Measurements from ENCODE around the gene IGFBPL1. TPM values are rescaled to one million over a fixed set of nuclear protein-coding genes. Genes with fewer than 3 reads are reported as not detected.

The IGFBPL1 gene
- total RNA-seq, 4 donors from 2014 or later: not detected

DNA sequence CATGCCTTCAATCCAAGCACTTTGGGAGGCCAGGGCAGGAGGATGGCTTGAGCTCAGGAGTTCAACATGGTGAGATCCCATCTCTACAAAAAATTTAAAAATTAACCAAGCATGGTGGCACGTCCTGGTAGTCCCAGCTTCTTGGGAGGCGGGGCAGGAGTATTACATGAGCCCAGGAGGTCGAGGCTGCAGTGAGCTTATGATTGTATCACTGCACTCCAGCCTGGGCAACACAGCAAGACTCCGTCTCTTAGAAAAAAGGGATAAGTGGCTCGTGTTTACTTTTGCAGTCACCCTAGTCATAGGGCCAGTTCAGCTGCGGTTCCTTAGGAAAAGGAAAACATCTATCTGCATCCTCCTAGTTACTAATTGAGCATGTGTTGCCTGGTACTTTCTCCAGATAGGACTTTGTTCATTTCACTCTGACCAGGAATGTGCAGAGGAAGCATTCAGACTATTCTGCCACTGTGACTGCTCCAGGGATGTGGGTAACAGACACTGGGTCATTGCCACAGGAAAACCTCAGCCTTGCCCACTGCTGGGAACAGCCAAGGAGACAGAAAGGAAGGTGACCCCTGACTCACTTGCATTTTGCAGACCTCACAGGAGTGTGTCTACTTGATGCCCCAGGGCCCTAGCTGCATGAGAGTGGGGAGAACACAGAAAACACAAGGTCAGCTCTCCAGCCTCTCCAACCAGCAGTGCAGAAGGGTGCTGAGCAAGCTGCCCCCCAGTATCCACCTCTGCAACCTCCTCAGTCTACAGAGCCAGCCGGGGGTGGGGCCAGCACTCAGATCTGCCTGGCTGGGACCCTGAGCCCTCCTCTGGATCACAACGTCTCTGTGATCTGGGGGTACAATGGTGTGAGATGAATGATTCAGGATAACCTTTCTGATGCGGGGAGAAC lies 65.6 kb downstream of the IGFBPL1 start:
- H3K4me3 ChIP-seq: no peak overlapping the region
- TF ChIP-seq POLR2A (IDR thresholded peaks at IDR 0.05) (no peak), POLR2AphosphoS5 (IDR thresholded peaks at IDR 0.05) (no peak)
- H3K27ac ChIP-seq: no peak overlapping the region
- in situ Hi-C loops (cut with MboI; ENCODE audit: low pct_ligation_motif_present in 1 of 4, low pct_unique_long_range_greater_than_20kb in 1 of 4, low sequenced_read_pairs in 3 of 4) (loop anchor here (25.0 kb wide), 3 partner anchors 196 to 446 kb away; partner anchors contain the start of gene SLC25A51 (in 3 of the 4)), intact Hi-C loops (cut with DNase I; ENCODE audit: low total_unique reads) (no loop called here)
- peaks cover 0 to 7% (median 1%) of the 10 kb centered on the region in 4 donors for H3K4me1 ChIP-seq
- DNase-seq: no peak
- H3K9me3 ChIP-seq: no peaks in the 10 kb centered on the region
- H3K36me3 ChIP-seq: no peaks in the 10 kb centered on the region
- no peaks in the 10 kb centered on the region for H3K27me3 ChIP-seq
- 78 to 85% methylated on average over 3 to 9 of the region's 9 CpGs for WGBS, 2 donors (ENCODE audit: low coverage in 1 of 2)

DNA sequence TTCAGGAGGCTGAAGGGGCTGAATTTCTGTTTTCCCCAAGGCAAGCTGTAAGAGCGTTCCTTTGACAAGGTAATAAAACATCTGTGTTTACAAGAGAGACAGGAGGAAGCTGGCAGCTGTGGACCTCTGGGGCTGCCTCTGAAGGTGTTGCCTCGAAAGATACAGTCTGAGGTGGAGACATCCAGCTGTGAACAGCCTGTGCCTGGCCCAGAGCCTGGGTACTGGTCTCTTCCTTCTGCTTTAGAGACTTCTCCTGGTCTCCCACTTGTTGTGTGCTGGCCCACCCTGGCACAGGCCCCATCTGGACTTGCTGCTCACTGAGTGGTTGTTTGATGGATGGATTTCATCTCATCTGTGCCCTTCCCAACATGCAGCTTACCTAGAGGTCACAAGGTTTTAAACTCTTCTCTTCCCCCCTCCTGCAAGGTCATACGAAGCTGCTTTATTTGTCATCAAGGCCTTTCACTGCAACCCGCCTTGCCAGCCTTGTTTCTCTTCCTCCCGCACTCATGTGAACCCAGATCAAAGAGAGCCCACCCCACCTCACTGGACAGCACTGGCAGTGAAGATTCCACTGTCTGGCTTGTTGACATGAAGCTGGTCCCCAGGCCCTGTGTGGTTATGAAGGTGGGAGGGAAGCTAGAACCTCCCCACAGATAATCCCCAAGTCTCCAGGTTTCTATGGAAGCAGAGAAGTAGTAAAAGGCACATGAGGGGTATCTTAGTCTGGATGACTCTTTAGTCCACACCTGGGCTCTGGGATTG lies 66.7 kb downstream of the IGFBPL1 start:
- Histone ChIP-seq H3K4me3 (no peak overlapping the region), H3K9me3 (no peaks in the 10 kb centered on the region), H3K27me3 (no peaks in the 10 kb centered on the region), H3K27ac (no peak overlapping the region), H3K36me3 (no peaks in the 10 kb centered on the region), H3K4me1 (no peaks in the 10 kb centered on the region)
- no peak for DNase-seq
- in situ Hi-C loops (cut with MboI; ENCODE audit: low pct_ligation_motif_present in 1 of 4, low pct_unique_long_range_greater_than_20kb in 1 of 4, low sequenced_read_pairs in 3 of 4): loop anchor here (25.0 kb wide), 3 partner anchors 195 to 445 kb away; partner anchors contain the start of gene SLC25A51 (in 3 of the 4)
- intact Hi-C loops (cut with DNase I; ENCODE audit: low total_unique reads): no loop called here
- no peak for TF ChIP-seq EP300 (IDR thresholded peaks at IDR 0.05; ENCODE audit: low read depth)
- TF ChIP-seq POLR2A (IDR thresholded peaks at IDR 0.05): no peak
- no peak for TF ChIP-seq POLR2AphosphoS5 (IDR thresholded peaks at IDR 0.05)
- TF ChIP-seq, protein P1, sequence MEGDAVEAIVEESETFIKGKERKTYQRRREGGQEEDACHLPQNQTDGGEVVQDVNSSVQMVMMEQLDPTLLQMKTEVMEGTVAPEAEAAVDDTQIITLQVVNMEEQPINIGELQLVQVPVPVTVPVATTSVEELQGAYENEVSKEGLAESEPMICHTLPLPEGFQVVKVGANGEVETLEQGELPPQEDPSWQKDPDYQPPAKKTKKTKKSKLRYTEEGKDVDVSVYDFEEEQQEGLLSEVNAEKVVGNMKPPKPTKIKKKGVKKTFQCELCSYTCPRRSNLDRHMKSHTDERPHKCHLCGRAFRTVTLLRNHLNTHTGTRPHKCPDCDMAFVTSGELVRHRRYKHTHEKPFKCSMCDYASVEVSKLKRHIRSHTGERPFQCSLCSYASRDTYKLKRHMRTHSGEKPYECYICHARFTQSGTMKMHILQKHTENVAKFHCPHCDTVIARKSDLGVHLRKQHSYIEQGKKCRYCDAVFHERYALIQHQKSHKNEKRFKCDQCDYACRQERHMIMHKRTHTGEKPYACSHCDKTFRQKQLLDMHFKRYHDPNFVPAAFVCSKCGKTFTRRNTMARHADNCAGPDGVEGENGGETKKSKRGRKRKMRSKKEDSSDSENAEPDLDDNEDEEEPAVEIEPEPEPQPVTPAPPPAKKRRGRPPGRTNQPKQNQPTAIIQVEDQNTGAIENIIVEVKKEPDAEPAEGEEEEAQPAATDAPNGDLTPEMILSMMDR (IDR thresholded peaks at IDR 0.05): no peak
- 18 to 57% methylated on average over 2 to 5 of the region's 5 CpGs for WGBS, 2 donors (ENCODE audit: low coverage in 1 of 2)

DNA sequence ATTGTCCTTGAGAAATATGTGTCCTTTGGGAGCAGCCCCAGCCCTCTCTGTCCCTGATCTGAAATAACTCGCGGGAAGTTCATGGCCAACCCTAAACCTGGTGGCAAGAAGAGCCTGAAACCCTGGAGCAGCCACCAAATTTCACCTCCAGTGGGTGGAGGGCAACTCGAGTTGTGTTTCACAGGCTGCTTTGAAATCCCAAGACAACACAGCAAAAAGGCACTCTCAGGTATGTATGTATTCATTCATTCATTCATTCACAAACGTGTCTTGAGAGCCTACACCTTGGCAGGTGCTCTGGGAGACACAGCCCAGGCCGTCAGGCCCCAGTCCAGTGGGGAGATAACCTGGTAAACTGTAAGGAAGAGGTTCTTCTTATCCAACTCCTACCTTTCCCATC lies 67.4 kb downstream of the IGFBPL1 start:
- Histone ChIP-seq H3K36me3 (no peaks in the 10 kb centered on the region), H3K27me3 (no peaks in the 10 kb centered on the region), H3K9me3 (no peaks in the 10 kb centered on the region), H3K27ac (no peak overlapping the region), H3K4me1 (no peaks in the 10 kb centered on the region), H3K4me3 (no peak overlapping the region)
- in situ Hi-C loops (cut with MboI; ENCODE audit: low pct_ligation_motif_present in 1 of 4, low pct_unique_long_range_greater_than_20kb in 1 of 4, low sequenced_read_pairs in 3 of 4): loop anchor here (25.0 kb wide), 3 partner anchors 195 to 445 kb away; partner anchors contain the start of gene SLC25A51 (in 3 of the 4)
- TF ChIP-seq POLR2A (IDR thresholded peaks at IDR 0.05) (no peak), POLR2AphosphoS5 (IDR thresholded peaks at IDR 0.05) (no peak), EP300 (IDR thresholded peaks at IDR 0.05; ENCODE audit: low read depth) (no peak)
- TF ChIP-seq, protein P1 (IDR thresholded peaks at IDR 0.05): no peak
- no peak for DNase-seq
- 68 to 73% methylated on average over 4 to 5 of the region's 5 CpGs for WGBS, 2 donors (ENCODE audit: low coverage in 1 of 2)
- intact Hi-C loops (cut with DNase I; ENCODE audit: low total_unique reads): no loop called here

Other genes with a start within 250 kb of the IGFBPL1 start
- 10 to 100 TPM; 24.9 to 77.2 (median 27.3) TPM for gene ALDH1B1, start 31.8 kb downstream of the IGFBPL1 start, total RNA-seq
- 10 to 100 TPM in 3 of 4 donors, 1 to 10 TPM in 1; 5.6 to 15.4 (median 12.5) TPM for gene ANKRD18A, start 196.1 kb upstream of the IGFBPL1 start, total RNA-seq